Mucosa of descending colon (tissue), 3 donors: Measurements from ENCODE around the gene ACAT2. TPM values are rescaled to one million over a fixed set of nuclear protein-coding genes. Genes with fewer than 3 reads are reported as not detected.
A peak's percentile ranks its signal among the peaks of the same experiment; 100 is the strongest.
"Not testable (repeated sequence)": the region's sequence is repeated elsewhere in the genome, so short reads cannot be mapped to it uniquely, and the experiment has no call there.

ENCODE experiments used
- ATAC-seq: fragments of 200-7000 bp; cut with Tn5 transposase; one replicate; pipeline ENCODE4 v1.9.1; 2020; ENCODE audit warnings: mild to moderate bottlenecking, moderate library complexity
- DNase-seq, 3 donors: peaks; one replicate each; pipeline ENCODE4 v3.0.0-alpha.2; 2020
- H3K36me3 ChIP-seq: fragments of 200-600 bp; one replicate; pipeline ENCODE4 v1.8.0; 2021; ENCODE audit warnings: low read depth, mild to moderate bottlenecking
- H3K4me1 ChIP-seq: fragments of 200-600 bp; one replicate; pipeline ENCODE4 v1.8.0; 2021; ENCODE audit warnings: low read depth, mild to moderate bottlenecking
- H3K4me3 ChIP-seq: fragments of 200-600 bp; one replicate; pipeline ENCODE4 v1.8.0; 2021; ENCODE audit warnings: mild to moderate bottlenecking
- H3K9me3 ChIP-seq: fragments of 200-600 bp; one replicate; pipeline ENCODE4 v1.8.0; 2021; ENCODE audit warnings: mild to moderate bottlenecking
- CTCF ChIP-seq: fragments of 200-600 bp; IDR thresholded peaks from one replicate; pipeline ENCODE4 v1.8.0; 2022; ENCODE audit warnings: antibody characterized with exemption, mild to moderate bottlenecking
- intact Hi-C, 2 donors: fragments of 100-400 bp; cut with DNase I in 1 of 2; cut with micrococcal nuclease in 1 of 2; formaldehyde crosslinking; loops; one replicate each; pipeline versions ENCODE4 v1.11.0 to v1.11.1; 2022; cut with DNase I, micrococcal nuclease
- total RNA-seq, 3 donors: library from RNA; stranded (reverse); fragmentation: NEBNext Ultra II Directional in 2 of 3; extraction: Animal tissue kit (Norgen Biotek cat#: 25700) in 2 of 3; gene quantifications; one replicate each; pipeline versions ENCODE4 v1.2.1 to v1.2.4, GENCODE V29; 2021 to 2023
- donor health status: DM: no; HTN: no; CAD: no; lungs with moderate emphysema.
- donor health status: DM: no; HTN: no; CAD: no.
- donor health status: DM: no; HTN: yes; CAD: no.

ACAT2 gene
- total RNA-seq, 3 donors from 2014 or later = 31.3 to 94.1 (median 71.1) TPM

GRCh38 chr6:159727717-159728445 lies 34.0 kb upstream of the ACAT2 start:
- ATAC-seq (peak; percentile 41), DNase-seq (no peak)
- Histone ChIP-seq H3K36me3 (no peaks in the 10 kb centered on the region), H3K4me1 (peaks cover 13% of the 10 kb centered on the region), H3K9me3 (no peaks in the 10 kb centered on the region), H3K4me3 (peak overlapping the region; percentile 97)
- no peak for TF ChIP-seq CTCF
- intact Hi-C loops = loop anchor here (5.0 kb wide), 1 partner anchor 36 kb away; the partner anchor contains the start of gene SOD2 (in 2 of the 2)

GRCh38 chr6:159728531-159728964 lies 33.3 kb upstream of the ACAT2 start:
- TF ChIP-seq CTCF = no peak
- ATAC-seq = no peak
- no peak for DNase-seq
- Histone ChIP-seq H3K4me1 (peaks cover 13% of the 10 kb centered on the region), H3K9me3 (no peaks in the 10 kb centered on the region), H3K4me3 (peak overlapping the region; percentile 97), H3K36me3 (no peaks in the 10 kb centered on the region)
- intact Hi-C loops = loop anchor here (5.0 kb wide), 1 partner anchor 36 kb away; the partner anchor contains the start of gene SOD2 (in 2 of the 2)

DNA sequence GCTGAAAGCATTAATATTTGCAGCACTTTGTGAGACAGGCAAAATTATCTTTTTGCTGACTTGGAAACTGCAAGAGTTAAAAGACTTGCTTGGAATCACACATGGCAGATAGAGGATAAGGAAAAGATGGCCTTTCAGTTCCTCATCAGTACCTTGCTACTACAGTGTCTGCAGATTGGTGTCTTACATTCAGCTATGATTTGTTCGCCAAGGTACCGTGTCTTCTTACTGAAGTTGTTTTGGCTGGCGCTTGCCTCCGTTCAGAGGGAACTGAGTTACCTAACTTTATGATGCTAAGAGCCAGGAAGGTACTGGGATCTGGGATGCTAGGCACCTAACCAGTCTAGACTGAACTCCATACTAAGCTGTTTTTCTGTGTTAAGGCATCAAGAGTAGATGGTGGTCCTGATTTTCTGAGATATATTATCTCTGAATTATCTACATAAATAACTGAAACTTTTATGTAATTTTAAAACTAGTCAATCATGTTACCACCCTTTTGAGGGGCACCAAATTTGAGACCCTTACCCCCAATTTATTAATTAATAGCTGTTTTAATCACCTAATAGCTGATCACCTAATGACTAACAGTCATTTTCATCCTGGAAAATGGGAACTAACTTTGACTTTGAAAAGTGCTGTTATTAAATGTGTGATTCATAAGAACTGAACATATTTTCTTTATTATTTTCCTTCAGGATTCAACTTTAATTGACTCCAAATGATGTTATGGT lies 32.1 kb upstream of the ACAT2 start:
- peaks cover 13% of the 10 kb centered on the region for H3K4me1 ChIP-seq
- intact Hi-C loops = loop anchor here (5.0 to 10.0 kb wide), 2 partner anchors 37 to 55 kb away; partner anchors contain the start of genes SOD2 (in 2 of the 2) and TCP1 (in 1 of the 2)

DNA sequence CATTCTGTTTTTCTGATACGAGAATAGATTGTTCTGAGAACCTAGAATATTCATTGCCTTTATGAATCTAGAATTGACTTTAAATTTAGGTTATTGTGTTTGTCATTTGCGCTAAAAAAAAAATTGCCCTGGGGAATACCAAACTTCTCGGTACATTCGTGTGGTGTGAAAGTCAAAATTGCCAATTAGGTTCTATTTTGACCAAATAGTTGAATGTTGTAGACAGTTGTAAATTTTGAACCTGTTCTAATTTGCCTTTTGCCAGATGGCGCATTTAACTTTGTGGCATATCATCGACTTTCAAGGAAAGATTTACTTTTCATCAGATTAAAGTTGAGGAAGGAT lies 31.5 kb upstream of the ACAT2 start:
- Histone ChIP-seq H3K4me1 (peaks cover 19% of the 10 kb centered on the region), H3K4me3 (no peak overlapping the region), H3K36me3 (no peaks in the 10 kb centered on the region), H3K9me3 (no peaks in the 10 kb centered on the region)
- ATAC-seq (no peak), DNase-seq (no peak)
- intact Hi-C loops = loop anchor here in 1 of 2 donors (10.0 kb wide), 1 partner anchor 54 kb away; the partner anchor contains the start of gene TCP1
- no peak for TF ChIP-seq CTCF

More for the DNA sequence above, 32.1 kb upstream of the ACAT2 start:
- DNase-seq (no peak), ATAC-seq (no peak)
- no peaks in the 10 kb centered on the region for H3K36me3 ChIP-seq
- TF ChIP-seq CTCF = no peak
- no peak overlapping the region for H3K4me3 ChIP-seq
- H3K9me3 ChIP-seq = no peaks in the 10 kb centered on the region

DNA sequence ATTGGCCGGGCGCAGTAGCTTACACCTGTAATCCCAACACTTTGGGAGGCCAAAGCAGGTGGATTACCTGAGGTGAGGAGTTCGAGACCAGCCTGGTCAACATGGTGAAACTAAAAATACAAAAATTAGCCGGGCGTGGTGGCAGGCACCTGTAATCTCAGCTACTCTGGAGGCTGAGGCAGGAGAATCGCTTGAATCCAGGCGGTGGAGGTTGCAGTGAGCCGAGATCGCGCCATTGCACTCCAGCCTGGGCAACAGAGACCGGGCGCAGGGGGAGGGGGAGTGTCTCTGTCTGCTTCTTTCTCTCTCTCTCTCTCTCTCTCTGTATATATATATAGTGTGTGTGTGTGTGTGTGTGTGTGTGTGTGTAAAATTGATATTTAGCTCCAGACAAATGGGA lies 29.3 kb upstream of the ACAT2 start:
- not testable (repeated sequence) for H3K9me3 ChIP-seq, H3K36me3 ChIP-seq, ATAC-seq, DNase-seq, H3K4me3 ChIP-seq
- peaks cover 24% of the 10 kb centered on the region for H3K4me1 ChIP-seq
- intact Hi-C loops = loop anchor here in 1 of 2 donors (10.0 kb wide), 1 partner anchor 52 kb away; the partner anchor contains the start of gene TCP1

GRCh38 chr6:159733395-159733794 lies 28.4 kb upstream of the ACAT2 start:
- peaks cover 24% of the 10 kb centered on the region for H3K4me1 ChIP-seq
- ATAC-seq, H3K9me3 ChIP-seq, H3K36me3 ChIP-seq, DNase-seq, H3K4me3 ChIP-seq: not testable (repeated sequence)
- intact Hi-C loops = loop anchor here in 1 of 2 donors (10.0 kb wide), 1 partner anchor 51 kb away; the partner anchor contains the start of gene TCP1
